Adrenal gland (tissue), 5 donors: Measurements from ENCODE around the gene STARD8.
"Not testable (repeated sequence)": the region's sequence is repeated elsewhere in the genome, so short reads cannot be mapped to it uniquely, and the experiment has no call there.

Experiments
- CTCF ChIP-seq, 6 experiments: fragments of 450-650 bp in 4 of 6; fragments of 200-600 bp in 2 of 6; sonication (generic) in 1 of 6; IDR thresholded peaks; 1 replicate in 5 of 6; 2 replicates in 1 of 6; pipeline versions ENCODE4 v1.5.1 to v1.8.0; 2016 to 2021; ENCODE audit warnings: antibody characterized with exemption in 6 of 6, mild to moderate bottlenecking in 2 of 6, moderate library complexity in 1 of 6
- POLR2A ChIP-seq, 2 donors: fragments of 450-650 bp; IDR thresholded peaks; one replicate each; pipeline ENCODE4 v1.6.1; 2017; ENCODE audit warnings: antibody characterized with exemption in 2 of 2, mild to moderate bottlenecking in 2 of 2, moderate library complexity in 1 of 2
- donor health status: DM: no; HTN: no; CAD: no.

GRCh38 chrX:68741864-68742263, 94.4 kb downstream of the STARD8 start:
- not testable (repeated sequence) for TF ChIP-seq CTCF, POLR2A (IDR thresholded peaks at IDR 0.05)
